Ovary (tissue), 3 donors: ENCODE results near the gene CYP21A2.
"Not testable (repeated sequence)": the region's sequence is repeated elsewhere in the genome, so short reads cannot be mapped to it uniquely, and the experiment has no call there.

ENCODE experiments used
- EP300 ChIP-seq: sonication (generic); formaldehyde crosslinking; IDR thresholded peaks from one replicate; pipeline ENCODE4 v1.6.1; 2017; ENCODE audit warnings: antibody characterized with exemption
- TF ChIP-seq, protein P1 (sequence below), 3 donors: fragments of 450-650 bp in 2 of 3; fragments of 200-600 bp in 1 of 3; IDR thresholded peaks; one replicate each; pipeline versions ENCODE4 v1.5.1 to v1.8.0; 2016 to 2022; ENCODE audit warnings: antibody characterized with exemption in 3 of 3, mild to moderate bottlenecking in 1 of 3
- donor health status: DM: no; HTN: no; CAD: no.

DNA sequence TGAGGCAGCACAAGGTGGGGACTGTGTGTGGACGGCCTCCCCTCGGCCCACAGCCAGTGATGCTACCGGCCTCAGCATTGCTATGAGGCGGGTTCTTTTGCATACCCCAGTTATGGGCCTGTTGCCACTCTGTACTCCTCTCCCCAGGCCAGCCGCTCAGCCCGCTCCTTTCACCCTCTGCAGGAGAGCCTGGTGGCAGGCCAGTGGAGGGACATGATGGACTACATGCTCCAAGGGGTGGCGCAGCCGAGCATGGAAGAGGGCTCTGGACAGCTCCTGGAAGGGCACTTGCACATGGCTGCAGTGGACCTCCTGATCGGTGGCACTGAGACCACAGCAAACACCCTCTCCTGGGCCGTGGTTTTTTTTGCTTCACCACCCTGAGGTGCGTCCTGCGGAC, 31.1 kb upstream of the CYP21A2 start:
- TF ChIP-seq, protein P1, sequence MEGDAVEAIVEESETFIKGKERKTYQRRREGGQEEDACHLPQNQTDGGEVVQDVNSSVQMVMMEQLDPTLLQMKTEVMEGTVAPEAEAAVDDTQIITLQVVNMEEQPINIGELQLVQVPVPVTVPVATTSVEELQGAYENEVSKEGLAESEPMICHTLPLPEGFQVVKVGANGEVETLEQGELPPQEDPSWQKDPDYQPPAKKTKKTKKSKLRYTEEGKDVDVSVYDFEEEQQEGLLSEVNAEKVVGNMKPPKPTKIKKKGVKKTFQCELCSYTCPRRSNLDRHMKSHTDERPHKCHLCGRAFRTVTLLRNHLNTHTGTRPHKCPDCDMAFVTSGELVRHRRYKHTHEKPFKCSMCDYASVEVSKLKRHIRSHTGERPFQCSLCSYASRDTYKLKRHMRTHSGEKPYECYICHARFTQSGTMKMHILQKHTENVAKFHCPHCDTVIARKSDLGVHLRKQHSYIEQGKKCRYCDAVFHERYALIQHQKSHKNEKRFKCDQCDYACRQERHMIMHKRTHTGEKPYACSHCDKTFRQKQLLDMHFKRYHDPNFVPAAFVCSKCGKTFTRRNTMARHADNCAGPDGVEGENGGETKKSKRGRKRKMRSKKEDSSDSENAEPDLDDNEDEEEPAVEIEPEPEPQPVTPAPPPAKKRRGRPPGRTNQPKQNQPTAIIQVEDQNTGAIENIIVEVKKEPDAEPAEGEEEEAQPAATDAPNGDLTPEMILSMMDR (IDR thresholded peaks at IDR 0.05), result not testable (repeated sequence)
- TF ChIP-seq EP300, result not testable (repeated sequence)
